ENCODE data around the gene DHX38.

The DHX38 gene

DNA sequence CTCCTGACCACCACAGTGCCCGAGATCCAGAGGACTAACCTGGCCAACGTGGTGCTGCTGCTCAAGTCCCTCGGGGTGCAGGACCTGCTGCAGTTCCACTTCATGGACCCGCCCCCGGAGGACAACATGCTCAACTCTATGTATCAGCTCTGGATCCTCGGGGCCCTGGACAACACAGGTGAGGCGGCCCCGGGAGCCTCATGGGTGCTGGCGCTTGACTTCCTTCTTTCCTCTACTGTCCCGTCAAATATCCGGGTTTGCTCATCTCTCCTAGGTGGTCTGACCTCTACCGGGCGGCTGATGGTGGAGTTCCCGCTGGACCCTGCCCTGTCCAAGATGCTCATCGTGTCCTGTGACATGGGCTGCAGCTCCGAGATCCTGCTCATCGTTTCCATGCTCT lies 13.7 kb downstream of the DHX38 start:
- Histone ChIP-seq H3K36me3 (ENCODE audit: control insufficient read depth, insufficient read depth, low read length) (no peaks in the 10 kb centered on the region), H2AFZ (no peak overlapping the region), H3K27ac (no peak overlapping the region), H3K9ac (no peak overlapping the region), H3K4me2 (ENCODE audit: low read length) (no peak overlapping the region), H3K9me3 (ENCODE audit: control insufficient read depth, low read length) (no peaks in the 10 kb centered on the region), H3K4me1 (no peaks in the 10 kb centered on the region), H3K4me3 (ENCODE audit: low read depth, low read length) (no peak overlapping the region), H3K27me3 (ENCODE audit: control insufficient read depth, insufficient read depth, low read length) (no peaks in the 10 kb centered on the region), H3K79me2 (no peaks in the 10 kb centered on the region)
- TF ChIP-seq, protein P1, sequence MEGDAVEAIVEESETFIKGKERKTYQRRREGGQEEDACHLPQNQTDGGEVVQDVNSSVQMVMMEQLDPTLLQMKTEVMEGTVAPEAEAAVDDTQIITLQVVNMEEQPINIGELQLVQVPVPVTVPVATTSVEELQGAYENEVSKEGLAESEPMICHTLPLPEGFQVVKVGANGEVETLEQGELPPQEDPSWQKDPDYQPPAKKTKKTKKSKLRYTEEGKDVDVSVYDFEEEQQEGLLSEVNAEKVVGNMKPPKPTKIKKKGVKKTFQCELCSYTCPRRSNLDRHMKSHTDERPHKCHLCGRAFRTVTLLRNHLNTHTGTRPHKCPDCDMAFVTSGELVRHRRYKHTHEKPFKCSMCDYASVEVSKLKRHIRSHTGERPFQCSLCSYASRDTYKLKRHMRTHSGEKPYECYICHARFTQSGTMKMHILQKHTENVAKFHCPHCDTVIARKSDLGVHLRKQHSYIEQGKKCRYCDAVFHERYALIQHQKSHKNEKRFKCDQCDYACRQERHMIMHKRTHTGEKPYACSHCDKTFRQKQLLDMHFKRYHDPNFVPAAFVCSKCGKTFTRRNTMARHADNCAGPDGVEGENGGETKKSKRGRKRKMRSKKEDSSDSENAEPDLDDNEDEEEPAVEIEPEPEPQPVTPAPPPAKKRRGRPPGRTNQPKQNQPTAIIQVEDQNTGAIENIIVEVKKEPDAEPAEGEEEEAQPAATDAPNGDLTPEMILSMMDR (IDR thresholded peaks at IDR 0.05) = no peak

DNA sequence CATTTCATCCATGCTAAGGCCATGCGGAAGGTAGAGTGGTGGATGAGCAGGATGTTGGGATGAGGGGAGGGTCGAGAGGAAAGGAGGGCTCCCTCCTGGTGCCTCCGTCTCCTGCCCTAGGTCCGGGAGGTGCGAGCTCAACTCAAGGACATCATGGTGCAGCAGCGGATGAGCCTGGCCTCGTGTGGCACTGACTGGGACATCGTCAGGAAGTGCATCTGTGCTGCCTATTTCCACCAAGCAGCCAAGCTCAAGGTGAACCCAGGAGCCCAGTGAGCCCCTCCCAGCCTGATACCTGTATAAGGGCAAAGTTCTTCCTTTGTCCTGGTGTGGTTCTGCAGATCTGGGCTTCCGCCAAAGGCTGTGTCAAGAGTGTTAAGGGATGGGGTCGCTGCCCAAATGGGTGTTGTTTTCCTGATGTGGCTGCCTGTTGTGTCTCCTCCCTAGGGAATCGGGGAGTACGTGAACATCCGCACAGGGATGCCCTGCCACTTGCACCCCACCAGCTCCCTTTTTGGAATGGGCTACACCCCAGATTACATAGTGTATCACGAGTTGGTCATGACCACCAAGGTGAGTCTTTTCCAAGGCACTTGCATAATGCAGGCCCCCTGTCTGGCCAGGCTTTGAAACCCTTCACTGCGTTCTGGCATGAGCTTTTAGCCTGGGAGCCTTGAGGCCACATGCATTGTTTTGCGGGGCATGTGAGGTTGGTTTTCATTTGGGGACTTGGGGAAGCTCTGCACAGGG lies 14.9 kb downstream of the DHX38 start:
- no peak overlapping the region for H3K27ac ChIP-seq
- no peaks in the 10 kb centered on the region for H3K36me3 ChIP-seq (ENCODE audit: control insufficient read depth, insufficient read depth, low read length)
- TF ChIP-seq, protein P1 (IDR thresholded peaks at IDR 0.05) = no peak

DNA sequence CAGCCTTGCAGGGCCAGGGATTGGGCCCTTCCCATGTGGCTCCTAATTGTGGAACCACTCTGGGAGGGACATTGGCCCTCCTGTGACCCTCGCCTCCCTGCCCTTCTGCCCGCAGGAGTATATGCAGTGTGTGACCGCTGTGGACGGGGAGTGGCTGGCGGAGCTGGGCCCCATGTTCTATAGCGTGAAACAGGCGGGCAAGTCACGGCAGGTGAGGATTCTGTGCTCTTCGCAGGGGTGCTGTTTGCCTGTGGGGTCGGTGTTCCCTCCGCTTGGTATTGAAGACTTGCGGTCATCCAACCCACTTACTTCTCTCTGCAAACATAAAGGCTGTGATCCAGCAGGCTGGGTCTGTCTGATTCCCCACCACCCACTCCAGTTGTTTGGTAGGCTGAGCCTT lies 15.7 kb downstream of the DHX38 start:
- Histone ChIP-seq H3K27ac (no peak overlapping the region), H3K36me3 (ENCODE audit: control insufficient read depth, insufficient read depth, low read length) (no peaks in the 10 kb centered on the region), H3K9me3 (ENCODE audit: control insufficient read depth, low read length) (no peaks in the 10 kb centered on the region), H3K4me3 (ENCODE audit: low read depth, low read length) (no peak overlapping the region), H3K4me1 (no peaks in the 10 kb centered on the region), H3K4me2 (ENCODE audit: low read length) (no peak overlapping the region), H3K9ac (no peak overlapping the region), H3K27me3 (ENCODE audit: control insufficient read depth, insufficient read depth, low read length) (no peaks in the 10 kb centered on the region), H3K79me2 (no peaks in the 10 kb centered on the region), H2AFZ (no peak overlapping the region)
- TF ChIP-seq, protein P1 (IDR thresholded peaks at IDR 0.05) = no peak

More for the DNA sequence above, 14.9 kb downstream of the DHX38 start:
- no peak overlapping the region for H3K4me2 ChIP-seq (ENCODE audit: low read length)
- no peaks in the 10 kb centered on the region for H3K4me1 ChIP-seq
- no peaks in the 10 kb centered on the region for H3K9me3 ChIP-seq (ENCODE audit: control insufficient read depth, low read length)
- H3K27me3 ChIP-seq (ENCODE audit: control insufficient read depth, insufficient read depth, low read length) = no peaks in the 10 kb centered on the region
- H3K4me3 ChIP-seq (ENCODE audit: low read depth, low read length) = no peak overlapping the region
- no peak overlapping the region for H3K9ac ChIP-seq
- H3K79me2 ChIP-seq = no peaks in the 10 kb centered on the region
- no peak overlapping the region for H2AFZ ChIP-seq

DNA sequence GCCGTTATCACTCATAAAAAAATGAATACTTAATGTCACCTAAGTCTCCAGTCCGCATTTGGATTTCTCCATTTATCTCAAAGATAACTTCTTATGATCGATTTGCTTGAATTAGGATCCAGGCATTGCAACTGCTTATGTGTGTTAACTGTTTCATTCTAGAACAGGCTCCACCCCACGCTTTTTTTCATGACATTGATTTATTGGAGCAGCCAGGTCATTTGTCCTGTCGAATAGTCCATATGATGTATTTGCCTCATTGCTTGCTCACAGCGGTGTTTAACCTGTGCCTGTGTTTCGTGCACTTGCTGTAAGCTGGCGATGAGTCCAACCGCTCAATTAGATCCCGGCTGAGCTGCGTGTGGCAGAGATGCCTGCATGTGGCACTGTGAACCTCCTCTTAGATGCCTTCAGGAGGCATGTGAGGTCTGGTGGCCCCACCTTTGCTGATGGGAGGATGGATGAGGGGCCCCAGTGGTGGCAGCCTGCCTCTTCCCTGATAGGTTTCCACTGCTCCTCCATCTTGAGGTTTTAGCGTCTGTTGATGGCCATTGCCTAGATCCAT lies 16.4 kb downstream of the DHX38 start:
- TF ChIP-seq, protein P1 (IDR thresholded peaks at IDR 0.05) = no peak
- no peaks in the 10 kb centered on the region for H3K4me1 ChIP-seq
- no peaks in the 10 kb centered on the region for H3K36me3 ChIP-seq (ENCODE audit: control insufficient read depth, insufficient read depth, low read length)

More for the DNA sequence above, 16.4 kb downstream of the DHX38 start:
- H3K27ac ChIP-seq = no peak overlapping the region
- H3K4me3 ChIP-seq (ENCODE audit: low read depth, low read length) = no peak overlapping the region
- no peaks in the 10 kb centered on the region for H3K27me3 ChIP-seq (ENCODE audit: control insufficient read depth, insufficient read depth, low read length)
- no peak overlapping the region for H3K9ac ChIP-seq
- H3K4me2 ChIP-seq (ENCODE audit: low read length) = no peak overlapping the region
- no peak overlapping the region for H2AFZ ChIP-seq
- no peaks in the 10 kb centered on the region for H3K9me3 ChIP-seq (ENCODE audit: control insufficient read depth, low read length)
- H3K79me2 ChIP-seq = no peaks in the 10 kb centered on the region

All from parathyroid adenoma (tissue), 2 donors.